Liver (tissue), 9 donors: ENCODE data around the gene PGM5. TPM values are rescaled to one million over a fixed set of nuclear protein-coding genes. Genes with fewer than 3 reads are reported as not detected.

Experiments
- DNase-seq: peaks from one replicate; pipeline ENCODE4 v3.0.0-alpha.2; 2017; ENCODE audit warnings: low spot score
- H3K27ac ChIP-seq, 2 donors: one replicate each; pipeline ENCODE4 v1.7.0; 2013; ENCODE audit warnings: inconsistent platforms in 2 of 2, low read length in 2 of 2, control low read depth in 1 of 2, low read depth in 1 of 2, mild to moderate bottlenecking in 1 of 2
- H3K27me3 ChIP-seq, 4 donors: one replicate each; pipeline versions ENCODE4 v1.6.1 to v1.7.0; 2013; ENCODE audit warnings: low read length in 3 of 4, inconsistent platforms in 1 of 4, mild to moderate bottlenecking in 1 of 4, moderate library complexity in 1 of 4; ENCODE audit not compliant: control insufficient read depth in 4 of 4, insufficient read depth in 4 of 4
- H3K36me3 ChIP-seq, 4 donors: one replicate each; pipeline versions ENCODE4 v1.6.1 to v1.7.0; 2013; ENCODE audit warnings: low read length in 3 of 4, mild to moderate bottlenecking in 3 of 4, low read depth in 1 of 4, moderate library complexity in 1 of 4; ENCODE audit not compliant: control insufficient read depth in 4 of 4, insufficient read depth in 3 of 4
- H3K4me1 ChIP-seq, 4 donors: one replicate each; pipeline versions ENCODE4 v1.6.1 to v1.7.0; 2013; ENCODE audit warnings: low read length in 3 of 4, mild to moderate bottlenecking in 3 of 4, moderate library complexity in 1 of 4; ENCODE audit not compliant: control insufficient read depth in 4 of 4, insufficient read depth in 4 of 4
- H3K4me3 ChIP-seq, 3 donors: one replicate each; pipeline versions ENCODE4 v1.6.1 to v1.7.0; 2013; ENCODE audit warnings: low read length in 3 of 3, control low read depth in 1 of 3, low read depth in 1 of 3, mild to moderate bottlenecking in 1 of 3
- H3K9ac ChIP-seq, 2 donors: one replicate each; pipeline ENCODE4 v1.7.0; 2013; ENCODE audit warnings: low read length in 2 of 2, mild to moderate bottlenecking in 2 of 2, moderate library complexity in 2 of 2, control low read depth in 1 of 2, low read depth in 1 of 2
- H3K9me3 ChIP-seq, 4 donors: one replicate each; pipeline versions ENCODE4 v1.6.1 to v1.7.0; 2013; ENCODE audit warnings: low read length in 3 of 4; ENCODE audit not compliant: control insufficient read depth in 4 of 4
- ATF3 ChIP-seq: IDR thresholded peaks from 2 replicates; pipeline ENCODE4 v1.6.1; 2016; ENCODE audit warnings: antibody characterized with exemption
- CTCF ChIP-seq: fragments of 150-350 bp; IDR thresholded peaks from 2 replicates; pipeline ENCODE4 v1.5.1; 2017; ENCODE audit warnings: improper control_type of control experiment, low read depth, low read length; ENCODE audit not compliant: missing input control
- EGR1 ChIP-seq, 2 donors: IDR thresholded peaks; 2 replicates each; pipeline ENCODE4 v1.6.1; 2016 to 2018; ENCODE audit warnings: antibody characterized with exemption in 2 of 2, low read depth in 2 of 2
- FOXA1 ChIP-seq: IDR thresholded peaks from 2 replicates; pipeline ENCODE4 v1.6.1; 2016; ENCODE audit warnings: antibody characterized with exemption
- FOXA2 ChIP-seq: IDR thresholded peaks from 2 replicates; pipeline ENCODE4 v1.6.1; 2016; ENCODE audit warnings: antibody characterized with exemption
- GABPA ChIP-seq, 2 donors: IDR thresholded peaks in 1 of 2; conservative IDR thresholded peaks in 1 of 2; 2 replicates each; pipeline ENCODE4 v1.6.1; 2016; ENCODE audit warnings: antibody characterized with exemption in 2 of 2, mild to moderate bottlenecking in 1 of 2, moderate library complexity in 1 of 2
- HNF4A ChIP-seq, 2 donors: conservative IDR thresholded peaks; 2 replicates each; pipeline ENCODE4 v1.6.1; 2016; ENCODE audit warnings: antibody characterized with exemption in 2 of 2, mild to moderate bottlenecking in 2 of 2
- HNF4G ChIP-seq: IDR thresholded peaks from 2 replicates; pipeline ENCODE4 v1.6.1; 2016; ENCODE audit warnings: antibody characterized with exemption
- JUND ChIP-seq, 2 donors: IDR thresholded peaks; 2 replicates each; pipeline ENCODE4 v1.6.1; 2016; ENCODE audit warnings: antibody characterized with exemption in 2 of 2
- MAX ChIP-seq: IDR thresholded peaks from 2 replicates; pipeline ENCODE4 v1.6.1; 2016; ENCODE audit warnings: antibody characterized with exemption
- NR2F2 ChIP-seq: IDR thresholded peaks from 2 replicates; pipeline ENCODE4 v1.6.1; 2016; ENCODE audit warnings: antibody characterized with exemption
- RAD21 ChIP-seq, 2 donors: IDR thresholded peaks; 2 replicates each; pipeline ENCODE4 v1.6.1; 2016; ENCODE audit warnings: antibody characterized with exemption in 2 of 2, mild to moderate bottlenecking in 2 of 2
- REST ChIP-seq: IDR thresholded peaks from 2 replicates; pipeline ENCODE4 v1.6.1; 2016; ENCODE audit warnings: antibody characterized with exemption, mild to moderate bottlenecking
- RXRA ChIP-seq, 2 donors: IDR thresholded peaks; 2 replicates each; pipeline ENCODE4 v1.6.1; 2017 to 2018; ENCODE audit warnings: antibody characterized with exemption in 2 of 2, mild to moderate bottlenecking in 1 of 2
- SP1 ChIP-seq: IDR thresholded peaks from 2 replicates; pipeline ENCODE4 v1.6.1; 2018; ENCODE audit warnings: antibody characterized with exemption, mild to moderate bottlenecking
- TAF1 ChIP-seq: conservative IDR thresholded peaks from 2 replicates; pipeline ENCODE4 v1.6.1; 2016; ENCODE audit warnings: antibody characterized with exemption, mild to moderate bottlenecking
- YY1 ChIP-seq: IDR thresholded peaks from 2 replicates; pipeline ENCODE4 v1.6.1; 2016; ENCODE audit warnings: antibody characterized with exemption, mild to moderate bottlenecking
- ZBTB33 ChIP-seq: IDR thresholded peaks from 2 replicates; pipeline ENCODE4 v1.6.1; 2016; ENCODE audit warnings: antibody characterized with exemption
- WGBS: extraction: QIAGEN DNeasy Blood & Tissue Kit; methylation state at CpG from one replicate; pipeline ENCODE4 v1.1.7; 2013; 5-methylcytosine and 5-hydroxymethylcytosine counted together
- polyA plus RNA-seq, 2 donors: library from polyadenylated mRNA; stranded (reverse) in 1 of 2; unstranded in 1 of 2; fragments of 200-250 nt in 1 of 2; fragments of >200 nt in 1 of 2; fragmentation: Nextera tagmentation in 1 of 2; extraction: Ambion mirVana in 1 of 2; gene quantifications; one replicate each; pipeline versions ENCODE4 v1.2.1 to v1.2.3, GENCODE V29; 2013 to 2015
- total RNA-seq, 2 donors: library from RNA; depleted of rRNA; stranded (reverse); fragments of >200 nt; gene quantifications; one replicate each; pipeline ENCODE4 v1.2.3, GENCODE V29; 2014
- donor health status: healthy.
- donor health status: healthy.
- donor health status: healthy.
- donor health status: healthy.
- donor health status: healthy.

The PGM5 gene
- total and polyA plus RNA-seq, 4 donors, result 0.63 to 8.5 (median 2.2) TPM

GRCh38 chr9:68533678-68534077 lies 177.3 kb downstream of the PGM5 start:
- Histone ChIP-seq H3K4me1 (no peaks in the 10 kb centered on the region), H3K27me3 (no peaks in the 10 kb centered on the region), H3K9me3 (no peaks in the 10 kb centered on the region), H3K27ac (no peak overlapping the region), H3K9ac (no peak overlapping the region), H3K36me3 (no peaks in the 10 kb centered on the region), H3K4me3 (no peak overlapping the region)
- 84% methylated on average over 3 of the region's 3 CpGs for WGBS
- TF ChIP-seq REST, result no peak
- no peak for TF ChIP-seq HNF4G
- TF ChIP-seq FOXA1, result no peak
- no peak for TF ChIP-seq JUND (IDR thresholded peaks at IDR 0.05)
- TF ChIP-seq RXRA (IDR thresholded peaks at IDR 0.05), result no peak
- TF ChIP-seq MAX, result no peak
- TF ChIP-seq RAD21 (IDR thresholded peaks at IDR 0.05), result no peak
- no peak for TF ChIP-seq HNF4A (conservative IDR thresholded peaks at IDR 0.05)
- no peak for TF ChIP-seq EGR1 (IDR thresholded peaks at IDR 0.05; ENCODE audit: low read depth in 2 of 2)
- no peak for TF ChIP-seq ZBTB33
- no peak for TF ChIP-seq GABPA (IDR thresholded peaks at IDR 0.05 in 1 of 2, conservative IDR thresholded peaks at IDR 0.05 in 1 of 2)
- TF ChIP-seq TAF1, result no peak
- DNase-seq, result no peak

GRCh38 chr9:68536876-68537615 lies 180.6 kb downstream of the PGM5 start:
- peaks cover 0 to 3% (median 0%) of the 10 kb centered on the region in 4 donors for H3K4me1 ChIP-seq
- 85% methylated on average over 10 of the region's 10 CpGs for WGBS
- no peak for TF ChIP-seq YY1
- no peak for TF ChIP-seq FOXA2
- TF ChIP-seq JUND (IDR thresholded peaks at IDR 0.05), result no peak
- no peak for TF ChIP-seq MAX
- TF ChIP-seq RAD21 (IDR thresholded peaks at IDR 0.05), result no peak
- TF ChIP-seq HNF4A (conservative IDR thresholded peaks at IDR 0.05), result no peak
- TF ChIP-seq FOXA1, result no peak
- no peak for TF ChIP-seq ATF3
- no peak for TF ChIP-seq SP1
- no peak for TF ChIP-seq CTCF
- TF ChIP-seq ZBTB33, result no peak
- TF ChIP-seq HNF4G, result no peak
- no peak for TF ChIP-seq NR2F2
- TF ChIP-seq GABPA (IDR thresholded peaks at IDR 0.05 in 1 of 2, conservative IDR thresholded peaks at IDR 0.05 in 1 of 2), result no peak
- no peak for TF ChIP-seq RXRA (IDR thresholded peaks at IDR 0.05)

More at GRCh38 chr9:68536876-68537615, 180.6 kb downstream of the PGM5 start:
- Histone ChIP-seq H3K27me3 (no peaks in the 10 kb centered on the region), H3K36me3 (no peaks in the 10 kb centered on the region), H3K4me3 (no peak overlapping the region), H3K27ac (no peak overlapping the region), H3K9me3 (no peaks in the 10 kb centered on the region), H3K9ac (no peak overlapping the region)
- DNase-seq, result no peak
